MM.1S (cell line): ENCODE results near the gene TTC33.

Experiments used
- DNase-seq: peaks from one replicate; pipeline ENCODE4 v3.0.0-alpha.2; 2015
- H2AFZ ChIP-seq: fragments of 300-600 bp; sonication (generic); 2 replicates; pipeline ENCODE4 v1.6.0; 2016; ENCODE audit warnings: antibody characterized with exemption, low read length
- H3F3A ChIP-seq: fragments of 300-600 bp; sonication (generic); 2 replicates; pipeline ENCODE4 v1.6.1; 2016; ENCODE audit warnings: mild to moderate bottlenecking, antibody characterized with exemption, low read length, moderate library complexity, mixed read lengths; ENCODE audit not compliant: insufficient read depth
- H3K27ac ChIP-seq: fragments of 300-600 bp; sonication (generic); 2 replicates; pipeline ENCODE4 v1.5.1; 2016; ENCODE audit warnings: mild to moderate bottlenecking, low read length
- H3K27me3 ChIP-seq: fragments of 300-600 bp; sonication (generic); replicated peaks from 2 replicates; pipeline ENCODE4 v1.6.0; 2016; ENCODE audit warnings: low read length; ENCODE audit not compliant: insufficient read depth
- H3K36me3 ChIP-seq: fragments of 300-600 bp; sonication (generic); replicated peaks from 2 replicates; pipeline ENCODE4 v1.6.1; 2016; ENCODE audit warnings: mild to moderate bottlenecking, low read length, mixed read lengths; ENCODE audit not compliant: insufficient read depth
- H3K4me1 ChIP-seq: fragments of 300-600 bp; sonication (generic); 2 replicates; pipeline ENCODE4 v1.6.1; 2016; ENCODE audit warnings: low read length, mixed read lengths
- H3K4me2 ChIP-seq: fragments of 300-600 bp; sonication (generic); 2 replicates; pipeline ENCODE4 v1.6.0; 2016; ENCODE audit warnings: low read depth, low read length
- H3K4me3 ChIP-seq: fragments of 300-600 bp; sonication (generic); 2 replicates; pipeline ENCODE4 v1.5.1; 2016; ENCODE audit warnings: low read length, mixed read lengths
- H3K79me2 ChIP-seq: fragments of 300-600 bp; sonication (generic); 2 replicates; pipeline ENCODE4 v1.6.1; 2016; ENCODE audit warnings: mixed run types, low read length, mixed read lengths
- H3K9ac ChIP-seq: fragments of 300-600 bp; sonication (generic); 2 replicates; pipeline ENCODE4 v1.6.1; 2016; ENCODE audit warnings: low read length, mixed read lengths
- H3K9me2 ChIP-seq: fragments of 300-600 bp; sonication (generic); replicated peaks from 2 replicates; pipeline ENCODE4 v1.6.1; 2016; ENCODE audit warnings: mild to moderate bottlenecking, low read length, mixed read lengths; ENCODE audit not compliant: insufficient read depth
- H3K9me3 ChIP-seq: fragments of 300-600 bp; sonication (generic); replicated peaks from 2 replicates; pipeline ENCODE4 v1.6.1; 2016; ENCODE audit warnings: mild to moderate bottlenecking, low read length, mixed read lengths; ENCODE audit not compliant: insufficient read depth
- H4K20me1 ChIP-seq: fragments of 300-600 bp; sonication (generic); 2 replicates; pipeline ENCODE4 v1.6.1; 2016; ENCODE audit warnings: mild to moderate bottlenecking, low read length, moderate library complexity, mixed read lengths; ENCODE audit not compliant: insufficient read depth
- CTCF ChIP-seq: fragments of 300-600 bp; sonication (generic); IDR thresholded peaks from 2 replicates; pipeline ENCODE4 v1.5.1; 2016; ENCODE audit warnings: antibody characterized with exemption, low read length, mixed read lengths
- EZH2 ChIP-seq: fragments of 300-600 bp; sonication (generic); optimal IDR thresholded peaks from 2 replicates; pipeline ENCODE3; 2017; ENCODE audit warnings: low read depth, mild to moderate bottlenecking, antibody characterized with exemption, low read length, mixed read lengths
- EZH2phosphoT487 ChIP-seq: fragments of 300-600 bp; sonication (generic); IDR thresholded peaks from 2 replicates; pipeline ENCODE4 v1.6.1; 2018; ENCODE audit warnings: antibody characterized with exemption, low read length

TTC33 gene

GRCh38 chr5:40511801-40512200 is 244.0 kb downstream of the TTC33 start:
- Histone ChIP-seq H3K36me3 (no peaks in the 10 kb centered on the region), H3K4me3 (no peak overlapping the region), H2AFZ (no peak overlapping the region), H3K27ac (no peak overlapping the region), H3K9me3 (no peaks in the 10 kb centered on the region), H4K20me1 (no peaks in the 10 kb centered on the region), H3K27me3 (no peaks in the 10 kb centered on the region), H3K79me2 (no peaks in the 10 kb centered on the region), H3K4me2 (no peak overlapping the region), H3K9ac (no peak overlapping the region), H3K9me2 (no peaks in the 10 kb centered on the region), H3K4me1 (no peaks in the 10 kb centered on the region), H3F3A (no peaks in the 10 kb centered on the region)
- TF ChIP-seq EZH2phosphoT487: no peak
- no peak for TF ChIP-seq EZH2
- TF ChIP-seq CTCF: no peak
- DNase-seq: no peak

- Histone ChIP-seq H3K36me3 (no peaks in the 10 kb centered on the region), H3K4me1 (no peaks in the 10 kb centered on the region), H3K9ac (no peak overlapping the region), H4K20me1 (no peaks in the 10 kb centered on the region), H3F3A (no peaks in the 10 kb centered on the region), H3K4me3 (no peak overlapping the region), H2AFZ (no peak overlapping the region), H3K27me3 (no peaks in the 10 kb centered on the region), H3K27ac (no peak overlapping the region), H3K79me2 (no peaks in the 10 kb centered on the region), H3K4me2 (no peak overlapping the region), H3K9me3 (no peaks in the 10 kb centered on the region), H3K9me2 (no peaks in the 10 kb centered on the region)
- no peak for DNase-seq
- no peak for TF ChIP-seq EZH2
- TF ChIP-seq EZH2phosphoT487: no peak
- TF ChIP-seq CTCF: no peak
Observed at GRCh38 chr5:40507095-40507494, 248.7 kb downstream of the TTC33 start.

- no peak overlapping the region for H3K9ac ChIP-seq
- no peaks in the 10 kb centered on the region for H3K79me2 ChIP-seq
- H3K9me2 ChIP-seq: no peaks in the 10 kb centered on the region
- no peaks in the 10 kb centered on the region for H3K4me1 ChIP-seq
- H3K4me3 ChIP-seq: no peak overlapping the region
- no peak overlapping the region for H3K4me2 ChIP-seq
- H3F3A ChIP-seq: no peaks in the 10 kb centered on the region
- no peak overlapping the region for H3K27ac ChIP-seq
- TF ChIP-seq CTCF (no peak), EZH2phosphoT487 (no peak), EZH2 (no peak)
- DNase-seq: no peak
- no peaks in the 10 kb centered on the region for H3K36me3 ChIP-seq
- H3K9me3 ChIP-seq: no peaks in the 10 kb centered on the region
- no peaks in the 10 kb centered on the region for H4K20me1 ChIP-seq
- H2AFZ ChIP-seq: no peak overlapping the region
- no peaks in the 10 kb centered on the region for H3K27me3 ChIP-seq
Observed at GRCh38 chr5:40505031-40505430, 250.7 kb downstream of the TTC33 start.
